ENCODE measurements around the gene EML5.
"Not testable (repeated sequence)": the region's sequence is repeated elsewhere in the genome, so short reads cannot be mapped to it uniquely, and the experiment has no call there.

EML5 gene

GRCh38 chr14:88799522-88799921, 6.8 kb upstream of the EML5 start:
- DNase-seq: no peak

GRCh38 chr14:88798156-88798555, 5.4 kb upstream of the EML5 start:
- no peak for DNase-seq

GRCh38 chr14:88793259-88793625, 489 bp upstream of the EML5 start:
- no peak for DNase-seq

GRCh38 chr14:88791629-88792472, 902 bp downstream of the EML5 start:
- DNase-seq: no peak

GRCh38 chr14:88791252-88791621, 1.5 kb downstream of the EML5 start:
- DNase-seq: no peak

- no peak for DNase-seq
Measured at GRCh38 chr14:88790501-88791251, 2.1 kb downstream of the EML5 start.

GRCh38 chr14:88789573-88789972, 3.2 kb downstream of the EML5 start:
- not testable (repeated sequence) for DNase-seq

GRCh38 chr14:88786715-88787114, 6.0 kb downstream of the EML5 start:
- no peak for DNase-seq

- no peak for DNase-seq
Measured at GRCh38 chr14:88785911-88786310, 6.8 kb downstream of the EML5 start.

GRCh38 chr14:88775532-88775931, 17.2 kb downstream of the EML5 start:
- no peak for DNase-seq

- DNase-seq: no peak
Measured at GRCh38 chr14:88770736-88771135, 22.0 kb downstream of the EML5 start.

- DNase-seq: no peak
Measured at GRCh38 chr14:88765130-88765529, 27.6 kb downstream of the EML5 start.

GRCh38 chr14:88753873-88754272, 38.9 kb downstream of the EML5 start:
- DNase-seq: no peak

- DNase-seq: no peak
Measured at GRCh38 chr14:88750945-88751344, 41.8 kb downstream of the EML5 start.

GRCh38 chr14:88750413-88750812, 42.3 kb downstream of the EML5 start:
- no peak for DNase-seq

GRCh38 chr14:88749139-88749538, 43.6 kb downstream of the EML5 start:
- no peak for DNase-seq

GRCh38 chr14:88748288-88748687, 44.5 kb downstream of the EML5 start:
- DNase-seq: no peak

GRCh38 chr14:88746052-88746451, 46.7 kb downstream of the EML5 start:
- no peak for DNase-seq

GRCh38 chr14:88737245-88737644, 55.5 kb downstream of the EML5 start:
- no peak for DNase-seq

- no peak for DNase-seq
Measured at GRCh38 chr14:88733121-88733520, 59.6 kb downstream of the EML5 start.

- DNase-seq: no peak
Measured at GRCh38 chr14:88729159-88729558, 63.6 kb downstream of the EML5 start.

GRCh38 chr14:88727057-88727456, 65.7 kb downstream of the EML5 start:
- DNase-seq: no peak

- DNase-seq: no peak
Measured at GRCh38 chr14:88710709-88711108, 82.0 kb downstream of the EML5 start.

- DNase-seq: no peak
Measured at GRCh38 chr14:88707088-88707487, 85.7 kb downstream of the EML5 start.

- DNase-seq: no peak
Measured at GRCh38 chr14:88706425-88706824, 86.3 kb downstream of the EML5 start.

Data from NCI-H2081 treated with DMSO at 0.1 percent for 48 hours (cell line).